HG03280 (cell line): ENCODE results near the gene ATP9A.

Source experiments
- ATAC-seq: cut with Tn5 transposase; IDR thresholded peaks from one replicate; pipeline ENCODE4 v1.9.1; 2021; ENCODE audit warnings: mild to moderate bottlenecking, moderate library complexity; ENCODE audit not compliant: unreplicated experiment

ATP9A gene

GRCh38 chr20:51634257-51634656 lies 133.9 kb downstream of the ATP9A start:
- no peak for ATAC-seq

- ATAC-seq = no peak
These were observed 134.8 kb downstream of the ATP9A start for GRCh38 chr20:51633430-51633829.

- ATAC-seq = no peak
These were observed 136.2 kb downstream of the ATP9A start for GRCh38 chr20:51631953-51632352.

- no peak for ATAC-seq
These were observed 136.9 kb downstream of the ATP9A start for GRCh38 chr20:51631011-51631950.

GRCh38 chr20:51629399-51630058 lies 138.7 kb downstream of the ATP9A start:
- no peak for ATAC-seq

- no peak for ATAC-seq
These were observed 139.4 kb downstream of the ATP9A start for GRCh38 chr20:51628533-51629398.

- ATAC-seq = no peak
These were observed 140.6 kb downstream of the ATP9A start for GRCh38 chr20:51627586-51627985.

- no peak for ATAC-seq
These were observed 143.1 kb downstream of the ATP9A start for GRCh38 chr20:51625105-51625504.

- no peak for ATAC-seq
These were observed 143.9 kb downstream of the ATP9A start for GRCh38 chr20:51624157-51624731.

- no peak for ATAC-seq
These were observed 144.9 kb downstream of the ATP9A start for GRCh38 chr20:51623255-51623654.

GRCh38 chr20:51622004-51622874 lies 146.0 kb downstream of the ATP9A start:
- no peak for ATAC-seq

GRCh38 chr20:51620432-51620831 lies 147.8 kb downstream of the ATP9A start:
- no peak for ATAC-seq

GRCh38 chr20:51616060-51616459 lies 152.1 kb downstream of the ATP9A start:
- ATAC-seq = no peak

GRCh38 chr20:51614687-51615086 lies 153.5 kb downstream of the ATP9A start:
- ATAC-seq = no peak

- ATAC-seq = no peak
These were observed 154.6 kb downstream of the ATP9A start for GRCh38 chr20:51613580-51613979.

- ATAC-seq = no peak
These were observed 155.3 kb downstream of the ATP9A start for GRCh38 chr20:51612896-51613295.

GRCh38 chr20:51611625-51611890 lies 156.6 kb downstream of the ATP9A start:
- no peak for ATAC-seq

GRCh38 chr20:51610761-51611624 lies 157.2 kb downstream of the ATP9A start:
- ATAC-seq = no peak

- no peak for ATAC-seq
These were observed 158.1 kb downstream of the ATP9A start for GRCh38 chr20:51610111-51610510.
